ENCODE results near the gene CABLES1.
"Not testable (repeated sequence)": the region's sequence is repeated elsewhere in the genome, so short reads cannot be mapped to it uniquely, and the experiment has no call there.

CABLES1 gene

DNA sequence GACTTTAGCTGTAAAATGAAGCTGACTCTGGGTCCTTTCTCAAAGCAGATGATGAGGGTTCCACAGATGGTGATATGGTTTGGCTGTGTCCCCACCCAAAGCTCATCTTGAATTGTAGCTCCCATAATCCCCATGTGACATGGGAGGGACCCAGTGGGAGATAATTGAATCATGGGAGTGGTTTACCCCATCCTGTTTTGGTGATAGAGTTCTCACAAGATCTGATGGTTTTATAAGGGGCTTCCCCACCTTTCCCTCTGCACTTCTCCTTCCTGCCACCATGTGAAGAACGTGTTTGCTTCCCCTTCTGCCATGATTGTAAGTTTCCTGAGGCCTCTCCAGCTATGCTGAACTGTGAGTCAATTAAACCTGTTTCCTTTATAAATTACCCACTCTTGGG is 133.8 kb downstream of the CABLES1 start:
- not testable (repeated sequence) for DNase-seq (ENCODE audit: low read depth)

DNA sequence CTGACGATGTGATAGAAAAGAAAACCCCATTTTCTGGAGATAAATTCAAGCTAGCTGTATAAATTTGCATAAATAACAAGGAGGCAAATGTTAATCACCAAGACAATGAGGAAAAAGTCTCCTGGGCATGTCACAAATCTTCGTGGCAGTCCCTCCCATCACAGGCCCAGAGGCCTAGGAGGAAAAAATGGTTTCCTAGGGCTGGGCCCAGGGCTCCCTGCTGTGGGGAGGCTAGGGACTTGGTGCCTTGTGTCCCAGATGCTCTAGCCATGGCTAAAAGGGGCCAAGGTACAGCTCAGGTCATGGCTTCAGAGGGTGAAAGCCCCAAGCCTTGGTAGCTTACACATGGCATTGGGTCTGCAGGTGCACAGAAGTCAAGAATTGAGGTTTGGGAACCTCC is 134.6 kb downstream of the CABLES1 start:
- DNase-seq (ENCODE audit: low read depth) = no peak

DNA sequence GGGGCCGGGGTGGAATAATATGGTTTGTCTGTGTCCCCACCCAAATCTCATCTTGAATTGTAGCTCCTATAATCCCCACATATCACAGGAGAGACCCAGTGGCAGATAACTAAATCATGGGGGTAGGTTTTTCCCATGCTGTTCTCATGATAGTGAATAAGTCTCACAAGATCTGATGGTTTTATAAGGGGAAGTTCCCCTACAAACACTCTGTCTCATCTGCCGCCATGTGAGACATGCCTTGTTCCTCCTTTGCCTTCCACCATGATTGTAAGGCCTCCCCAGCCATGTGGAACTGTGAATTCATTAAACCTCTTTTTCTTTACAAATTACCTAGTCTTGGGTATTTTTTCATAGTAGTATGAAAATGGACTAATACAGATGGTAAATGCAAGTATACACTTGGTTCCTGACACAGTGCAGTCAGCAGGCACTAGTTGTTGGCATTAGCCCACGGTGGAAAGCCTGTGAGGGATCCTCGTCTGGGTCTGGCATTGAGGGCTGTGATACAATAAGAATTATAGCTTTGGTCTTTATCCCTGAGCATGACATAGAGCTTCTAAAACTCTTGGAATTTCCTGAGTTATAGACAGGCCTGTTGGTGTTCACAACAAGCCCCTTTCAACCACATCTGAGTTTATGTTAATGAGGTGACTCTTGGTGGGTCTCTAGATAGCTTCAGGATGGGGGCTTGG is 135.8 kb downstream of the CABLES1 start:
- DNase-seq (ENCODE audit: low read depth) = no peak

DNA sequence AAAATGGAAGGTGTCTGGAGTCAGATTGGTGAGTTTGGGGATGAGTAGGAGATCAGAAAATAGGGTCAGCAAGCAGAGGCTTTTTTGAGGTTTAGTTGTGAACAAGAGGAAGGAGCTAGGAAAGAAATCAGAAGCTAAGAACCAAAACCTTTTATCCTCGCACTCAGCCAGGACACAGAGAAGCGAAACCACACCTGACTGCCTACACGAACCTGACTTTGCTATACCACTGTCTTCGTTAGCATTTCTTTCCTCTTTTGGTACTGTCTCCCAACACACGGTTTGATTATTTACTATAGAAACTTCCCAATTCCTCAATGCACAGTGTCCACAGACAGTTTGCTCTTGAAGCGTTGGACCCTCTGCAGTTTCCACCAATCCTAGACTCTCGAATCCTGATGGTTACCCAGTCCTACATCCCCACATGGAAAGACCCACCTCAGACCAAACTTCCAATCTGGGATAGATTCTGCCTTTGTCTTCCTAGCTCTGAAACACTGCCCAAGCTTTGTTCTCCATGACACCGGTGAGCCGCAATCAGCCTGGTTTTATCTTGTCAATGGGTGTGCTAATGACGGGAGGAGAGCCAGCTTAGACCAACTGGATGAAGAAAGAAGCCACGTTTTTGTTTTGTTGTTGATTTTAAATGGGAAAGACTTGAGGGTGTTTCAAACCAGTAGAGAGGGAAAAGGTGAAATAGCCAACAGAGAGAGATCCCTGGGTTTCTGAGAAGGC is 137.4 kb downstream of the CABLES1 start:
- DNase-seq (ENCODE audit: low read depth) = no peak

DNA sequence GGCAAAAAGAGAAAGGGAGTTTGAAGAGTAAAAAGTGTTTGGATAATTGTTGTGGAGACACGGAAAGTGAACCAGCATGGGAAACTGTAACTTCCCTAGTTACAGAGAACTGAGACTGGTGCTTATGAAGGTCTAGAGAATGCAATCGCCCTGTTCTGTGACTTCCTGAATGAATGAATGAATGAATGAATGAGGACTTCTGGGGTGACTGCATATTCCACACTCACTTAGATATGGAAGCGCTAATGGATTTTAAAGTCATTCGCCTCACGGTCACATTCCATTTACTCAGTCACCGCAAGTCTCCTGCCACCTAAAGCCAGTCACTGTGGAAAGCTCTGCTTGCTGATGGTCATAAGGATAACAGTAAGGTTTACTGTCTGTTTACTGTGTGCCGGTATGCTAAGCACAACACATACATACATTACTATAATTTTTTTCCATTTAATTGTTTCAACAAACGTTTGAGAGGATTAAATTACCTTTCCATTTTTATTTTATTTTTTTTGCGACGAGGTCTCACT is 138.2 kb downstream of the CABLES1 start:
- DNase-seq (ENCODE audit: low read depth) = no peak

DNA sequence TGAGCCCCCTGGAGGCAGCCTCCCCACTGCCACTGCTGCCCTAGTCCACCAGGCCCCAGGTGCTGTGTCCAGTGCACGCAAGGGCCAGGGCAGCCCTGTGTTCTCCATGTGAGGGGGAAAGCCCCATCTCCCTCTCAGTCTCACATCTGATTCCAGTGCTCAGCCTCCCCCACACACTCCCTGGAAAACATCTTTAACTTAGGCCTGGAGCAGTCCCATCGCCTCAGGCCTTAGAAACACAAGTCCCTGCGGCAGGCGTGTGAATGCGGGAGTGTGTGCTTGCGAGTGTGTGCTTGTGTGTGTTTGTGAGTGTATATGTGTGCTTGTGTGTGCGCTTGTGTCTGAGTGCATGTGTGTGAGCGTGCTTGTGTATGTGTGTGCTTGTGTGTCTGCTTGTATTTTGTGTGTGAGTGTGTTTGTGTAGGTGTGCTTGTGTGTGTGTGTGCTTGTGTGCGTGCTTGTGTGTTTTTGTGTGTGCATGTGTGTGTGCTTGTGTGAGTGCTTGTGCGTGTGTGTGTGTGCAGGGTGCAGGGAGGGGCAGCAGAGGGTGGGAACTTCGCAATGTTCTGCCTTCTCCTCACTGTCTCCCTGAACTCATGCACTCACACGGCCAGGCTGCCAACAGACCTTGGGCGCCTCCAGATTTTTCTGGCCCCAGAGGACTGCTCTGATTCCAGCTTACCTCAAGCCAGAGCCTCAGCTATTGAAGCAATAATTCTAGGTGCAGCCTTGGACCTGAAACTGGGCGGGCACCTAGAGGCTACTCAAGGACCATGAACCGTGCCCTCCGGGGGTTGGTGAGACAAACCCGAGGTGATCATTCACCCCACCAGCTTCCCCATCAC is 139.6 kb downstream of the CABLES1 start:
- no peak for DNase-seq (ENCODE audit: low read depth)

DNA sequence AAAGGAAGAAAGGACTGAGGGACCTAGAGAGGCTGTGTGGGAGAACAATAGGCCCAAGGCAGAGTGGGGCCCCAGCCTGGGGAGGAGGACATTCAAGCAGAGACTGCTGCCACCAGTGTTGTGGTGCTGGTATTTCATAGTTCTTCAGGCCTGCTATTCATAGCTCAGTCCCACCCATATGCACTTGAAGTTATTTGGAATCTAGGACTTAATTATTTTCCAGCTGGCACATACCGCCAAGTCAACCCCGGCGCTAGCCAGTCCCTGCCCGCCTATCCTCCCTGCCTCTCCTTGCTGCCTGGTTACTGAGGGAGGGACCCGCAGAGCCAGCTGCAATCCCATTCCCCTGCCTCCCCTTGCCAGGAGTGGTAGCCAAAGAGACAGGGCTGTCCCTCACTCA is 141.2 kb downstream of the CABLES1 start:
- no peak for DNase-seq (ENCODE audit: low read depth)

DNA sequence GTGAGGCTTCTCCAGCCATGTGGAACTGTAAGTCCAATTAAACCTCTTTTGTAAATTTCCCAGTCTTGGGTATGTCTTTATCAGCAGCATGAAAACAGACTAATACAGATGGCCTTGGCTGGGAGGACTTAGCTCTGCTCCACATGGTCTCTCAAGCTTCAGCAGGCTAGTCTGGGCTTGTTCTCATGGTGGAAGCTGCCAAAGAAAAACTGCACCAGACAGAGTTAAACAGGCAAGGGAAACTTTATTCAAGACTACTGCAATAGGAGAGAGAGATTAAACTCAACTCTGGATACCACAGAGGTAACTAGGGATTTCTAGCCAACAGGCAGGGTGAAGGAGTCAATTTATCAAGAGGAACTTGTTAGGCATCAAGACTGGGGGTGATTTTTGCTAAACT is 142.1 kb downstream of the CABLES1 start:
- DNase-seq (ENCODE audit: low read depth) = no peak

DNA sequence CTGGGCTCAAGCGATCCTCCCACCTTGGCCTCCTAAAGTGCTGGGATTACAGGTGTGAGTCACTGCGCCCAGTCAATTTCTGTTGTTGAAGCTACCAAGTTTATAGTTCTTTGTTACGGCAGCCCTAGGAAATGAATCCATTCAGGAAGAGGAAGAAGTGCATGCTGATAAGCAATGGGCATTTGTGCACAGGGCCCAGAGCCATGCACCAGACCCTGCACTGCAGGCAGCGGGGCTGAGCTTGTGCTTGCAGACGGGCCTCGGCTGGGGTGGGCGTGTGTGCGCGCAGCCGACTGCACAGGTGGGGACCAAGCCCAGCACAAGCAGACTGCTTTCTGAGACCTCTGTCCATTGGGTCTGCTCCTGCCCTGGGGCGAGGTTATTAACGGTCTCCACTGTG is 144.6 kb downstream of the CABLES1 start:
- DNase-seq (ENCODE audit: low read depth) = no peak

DNA sequence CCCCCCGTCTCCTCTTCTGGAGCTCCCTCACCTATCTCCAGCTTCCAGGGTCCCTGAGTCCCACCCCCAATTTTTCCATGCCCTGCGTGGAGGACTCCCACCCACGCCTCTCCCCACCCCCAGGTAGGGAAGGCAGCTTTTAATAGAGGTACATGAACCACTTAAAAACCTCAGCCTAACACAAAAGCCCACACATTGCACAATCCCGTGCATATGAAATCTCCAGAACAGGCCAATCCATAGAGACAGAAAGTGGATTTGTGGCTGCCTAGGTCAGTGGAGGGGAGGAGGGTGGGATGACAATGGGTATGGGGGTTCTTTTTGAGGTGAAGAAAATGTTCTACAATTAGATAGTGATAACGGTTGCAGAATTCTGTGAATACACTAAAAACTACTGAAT is 145.6 kb downstream of the CABLES1 start:
- DNase-seq (ENCODE audit: low read depth) = no peak

DNA sequence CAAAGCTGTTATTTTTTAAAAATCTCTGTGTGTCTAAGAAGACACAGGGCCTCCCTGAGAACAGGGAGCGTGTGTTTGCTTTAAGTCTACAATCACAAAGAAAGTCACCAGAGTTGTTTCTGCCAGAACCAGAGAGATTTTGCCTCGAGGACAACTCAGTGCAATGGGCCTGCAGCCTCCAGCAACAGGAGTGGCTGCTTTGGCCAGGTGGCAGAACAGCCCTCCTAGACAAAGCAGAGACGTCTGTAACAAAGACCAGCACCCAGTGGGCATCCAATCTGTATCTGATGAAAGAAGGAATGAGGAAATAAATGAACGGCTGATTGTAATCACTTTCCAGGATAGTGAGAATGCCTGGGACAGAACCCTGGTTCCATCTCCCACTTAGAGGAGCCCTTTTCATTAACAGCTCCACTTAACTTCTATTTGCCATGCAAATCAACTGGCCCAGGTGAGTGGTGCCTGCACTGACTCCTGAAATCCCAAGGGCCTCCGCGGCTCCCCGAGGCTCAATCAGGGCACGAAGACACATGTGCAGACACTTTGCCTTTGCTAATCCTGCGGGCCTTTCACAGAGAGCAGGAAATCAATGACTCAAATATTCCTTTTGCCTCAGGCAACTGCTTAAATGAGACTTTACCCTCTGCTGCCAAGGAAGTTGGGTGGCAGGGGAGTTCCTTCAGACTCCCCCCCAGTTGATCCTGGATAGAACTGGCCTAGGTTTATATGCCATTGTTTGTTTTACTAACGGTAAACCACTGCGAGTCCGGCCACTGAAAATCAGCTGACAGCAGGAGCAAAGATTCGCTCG is 146.5 kb downstream of the CABLES1 start:
- no peak for DNase-seq (ENCODE audit: low read depth)

DNA sequence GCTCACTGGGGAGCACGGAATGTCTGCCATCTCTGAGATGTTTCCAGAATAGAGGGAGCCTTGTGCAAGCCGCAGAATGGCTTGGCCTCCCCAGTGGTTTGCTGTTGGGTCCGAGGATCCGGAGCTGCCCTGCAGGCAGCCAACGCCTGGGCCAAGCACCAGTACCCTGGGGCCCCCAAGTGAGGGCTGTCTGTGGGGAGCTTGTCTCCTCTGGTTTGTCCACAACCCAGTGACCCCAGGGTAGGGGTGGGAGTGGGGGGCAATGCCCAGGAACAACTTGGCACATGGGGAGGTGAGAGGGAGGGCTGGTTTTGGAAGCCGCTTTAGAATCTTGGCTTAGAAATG is 147.1 kb downstream of the CABLES1 start:
- no peak for DNase-seq (ENCODE audit: low read depth)

DNA sequence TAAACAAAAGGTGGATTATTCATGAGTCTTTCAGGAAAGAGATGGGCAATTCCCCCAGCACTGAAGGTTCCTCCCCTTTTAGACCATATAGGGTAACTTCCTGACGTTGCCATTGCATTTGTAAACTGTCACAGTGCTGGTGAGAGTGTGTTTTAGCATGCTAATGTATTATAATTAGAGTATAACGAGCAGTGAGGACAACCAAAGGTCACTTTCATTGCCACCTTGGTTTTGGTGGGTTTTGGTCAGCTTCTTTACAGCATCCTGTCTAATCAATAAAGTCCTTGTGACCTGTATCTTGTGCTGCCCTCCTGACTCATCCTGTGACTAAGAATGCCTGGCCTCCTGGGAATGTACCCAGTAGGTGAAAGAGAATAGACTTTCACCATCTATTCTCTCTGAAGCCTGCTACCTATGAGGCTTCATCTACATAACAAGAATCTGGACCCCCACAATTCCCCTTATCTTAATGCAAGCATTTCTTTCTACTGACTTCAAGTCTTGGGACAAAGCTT is 148.7 kb downstream of the CABLES1 start:
- DNase-seq (ENCODE audit: low read depth) = no peak

DNA sequence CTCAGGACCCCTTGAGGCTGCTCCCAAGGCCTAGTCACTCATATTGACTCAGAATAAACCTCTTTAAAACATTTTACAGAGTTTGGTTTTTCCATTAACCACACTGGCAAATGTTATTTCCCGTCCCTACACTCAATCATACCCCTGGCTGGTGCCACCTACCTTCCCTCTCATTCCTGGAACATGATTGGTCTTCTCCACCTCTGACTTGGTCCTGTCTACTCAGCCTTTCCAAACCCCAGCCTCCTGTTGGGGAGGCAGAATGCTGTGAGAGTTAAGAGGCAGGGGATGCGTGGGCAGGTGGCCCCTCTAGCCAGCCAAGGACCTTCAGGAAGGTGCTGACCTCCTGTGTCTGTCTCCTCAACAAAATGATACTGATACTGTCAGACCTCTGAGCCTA is 149.3 kb downstream of the CABLES1 start:
- no peak for DNase-seq (ENCODE audit: low read depth)

DNA sequence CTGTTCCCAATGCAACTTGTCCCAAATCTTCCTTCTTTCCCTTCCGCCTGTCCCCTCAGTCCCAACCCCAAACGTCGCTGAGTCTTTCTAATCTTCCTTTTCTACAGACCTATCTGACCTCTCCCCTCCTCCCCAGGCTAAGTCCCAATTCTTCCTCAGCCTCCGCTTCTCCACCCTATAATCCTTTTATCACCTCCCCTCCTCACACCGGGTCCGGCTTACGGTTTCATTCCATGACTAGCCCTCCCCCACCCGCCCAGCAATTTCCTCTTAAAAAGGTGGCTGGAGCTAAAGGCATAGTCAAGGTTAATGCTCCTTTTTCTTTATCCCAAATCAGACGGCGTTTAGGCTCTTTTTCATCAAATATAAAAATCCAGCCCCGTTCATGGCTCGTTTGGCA is 150.3 kb downstream of the CABLES1 start:
- not testable (repeated sequence) for DNase-seq (ENCODE audit: low read depth)

DNA sequence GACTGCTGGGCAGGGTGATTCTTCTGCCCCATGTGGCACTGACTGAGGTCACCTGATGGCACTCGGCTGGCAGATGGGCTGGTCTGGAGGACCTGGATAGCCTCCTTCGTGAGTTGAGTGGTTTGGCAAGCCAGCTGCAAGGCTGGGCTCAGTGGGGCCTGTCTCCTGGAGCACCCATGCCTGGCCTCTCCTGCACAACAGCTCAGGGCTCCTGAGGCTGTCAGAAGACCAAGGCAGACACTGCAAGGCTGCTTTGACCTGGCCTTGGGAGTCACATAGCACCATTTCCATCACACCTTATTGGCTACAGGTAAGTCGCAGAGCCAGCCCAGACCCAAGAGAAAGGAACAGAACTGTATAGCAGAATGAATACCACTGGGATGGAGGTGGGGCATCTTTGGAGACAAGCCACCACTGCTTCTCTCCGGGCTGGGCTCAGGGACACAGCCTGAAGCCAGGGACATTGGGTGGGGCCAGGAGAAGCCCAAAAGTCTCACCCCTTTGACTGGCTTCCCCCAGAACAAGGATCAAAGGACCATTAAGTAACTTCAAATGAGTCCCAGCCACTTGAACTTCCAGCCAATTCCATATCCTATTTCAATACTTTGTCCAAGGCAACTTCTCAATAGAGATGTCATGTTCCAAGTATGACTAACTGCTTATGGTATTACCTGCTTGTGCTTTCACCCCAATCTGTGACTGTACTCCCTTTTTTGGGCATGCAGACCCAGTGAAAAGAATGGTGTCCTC is 156.3 kb downstream of the CABLES1 start:
- DNase-seq (ENCODE audit: low read depth) = no peak

DNA sequence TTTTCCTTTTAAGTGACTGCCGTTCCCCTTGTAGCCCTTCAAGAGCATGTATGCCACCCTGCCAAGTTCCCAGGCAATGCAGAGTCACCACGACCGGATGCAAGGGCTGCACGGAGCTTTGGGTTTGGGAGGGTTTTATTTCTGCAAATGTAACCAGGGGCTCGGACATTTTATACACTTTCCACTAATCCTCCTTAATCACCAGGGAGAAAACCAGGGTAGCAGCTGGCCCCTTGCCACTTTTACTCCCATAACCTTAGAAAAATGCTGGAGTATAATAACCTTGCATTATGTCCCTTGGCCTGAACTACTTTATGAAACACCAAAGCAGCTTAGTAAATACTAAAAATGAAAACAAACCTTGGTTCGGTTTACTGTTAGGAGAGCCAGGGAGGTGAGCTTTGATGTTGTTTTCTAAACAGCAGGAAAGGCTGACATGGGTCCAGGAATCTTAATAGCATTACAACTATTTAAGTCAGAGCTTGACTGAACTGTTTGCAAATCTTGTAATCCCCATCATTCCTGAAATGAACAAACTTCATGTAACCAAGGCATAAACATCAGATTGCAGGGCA is 165.0 kb downstream of the CABLES1 start:
- DNase-seq (ENCODE audit: low read depth) = no peak

DNA sequence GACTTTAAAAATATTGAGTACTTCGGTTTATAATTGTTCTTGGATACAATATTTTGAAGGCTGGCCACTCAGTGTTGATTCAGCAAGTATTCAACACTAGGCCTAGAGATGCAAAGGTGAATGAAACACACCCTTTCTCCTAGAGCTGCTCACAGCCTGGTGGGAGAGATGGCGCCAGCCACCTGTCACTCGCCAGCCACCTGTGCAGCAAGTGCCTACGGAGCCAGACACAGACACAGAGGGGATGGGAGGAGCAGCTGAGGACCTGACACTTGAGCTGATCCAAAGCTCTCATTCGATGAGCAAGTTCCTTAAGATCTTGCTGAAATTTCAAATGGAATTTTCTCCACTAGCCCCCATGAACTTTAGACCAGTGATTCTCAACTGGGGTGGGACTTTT is 166.7 kb downstream of the CABLES1 start:
- no peak for DNase-seq (ENCODE audit: low read depth)

DNA sequence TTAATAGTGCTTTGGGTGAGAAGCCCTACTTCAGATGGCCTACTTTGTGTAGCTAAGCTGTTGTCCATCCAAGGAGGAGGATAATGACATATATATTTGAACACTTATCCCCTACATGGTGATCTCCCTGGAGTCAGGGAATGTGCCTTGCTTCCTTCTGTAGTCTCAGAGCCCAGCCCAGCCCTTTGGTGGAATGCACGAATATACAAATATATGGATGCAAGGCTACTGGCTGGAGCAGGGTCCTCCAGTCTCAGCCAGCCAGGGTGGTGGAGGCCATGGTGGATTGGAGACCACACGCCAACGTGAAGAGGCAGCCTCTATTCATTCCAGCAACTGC is 167.2 kb downstream of the CABLES1 start:
- no peak for DNase-seq (ENCODE audit: low read depth)

DNA sequence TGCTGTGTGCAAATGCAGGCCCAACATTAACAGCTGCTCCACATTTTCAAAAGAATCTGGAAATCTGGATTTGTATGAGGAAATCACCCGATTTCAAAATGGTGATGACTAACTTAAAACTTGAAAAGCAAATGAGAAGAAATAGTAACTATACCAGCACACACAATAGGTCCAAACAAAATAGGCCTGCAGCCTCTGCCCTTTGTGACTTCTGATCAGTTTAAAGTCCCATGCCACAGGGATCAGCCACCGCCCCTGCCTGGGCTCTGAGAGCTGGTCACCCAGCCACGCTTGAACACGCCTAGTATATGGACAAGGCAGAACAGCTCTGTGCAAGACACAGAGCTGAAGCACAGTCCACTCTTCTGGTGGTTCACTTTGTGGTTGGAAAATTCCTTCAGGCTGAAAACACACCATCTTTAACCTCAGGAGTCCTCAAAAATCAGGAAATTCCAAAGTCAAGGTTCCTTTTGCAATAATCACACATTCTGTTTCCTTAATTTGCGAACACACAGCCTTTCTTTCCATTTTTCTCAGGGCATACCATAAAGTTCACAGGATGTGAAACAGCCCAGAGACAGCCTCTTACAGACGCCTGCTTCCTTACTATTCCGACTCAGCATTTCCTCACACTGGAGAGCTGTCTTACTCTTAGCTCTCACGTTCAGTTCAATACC is 167.7 kb downstream of the CABLES1 start:
- no peak for DNase-seq (ENCODE audit: low read depth)
